Left renal pelvis (tissue), 4 donors: ENCODE data around the gene GTF3A. TPM values are rescaled to one million over a fixed set of nuclear protein-coding genes. Genes with fewer than 3 reads are reported as not detected.

Experiments used
- DNase-seq, 4 donors: peaks; one replicate each; pipeline ENCODE4 v3.0.0-alpha.2; 2013; ENCODE audit warnings: low read depth in 4 of 4, low spot score in 3 of 4
- polyA plus RNA-seq, 4 donors: library from polyadenylated mRNA; unstranded; fragments of 120-200 nt; gene quantifications; one replicate each; pipeline ENCODE4 v1.2.1, GENCODE V29; 2013; ENCODE audit not compliant: insufficient read length in 4 of 4

The GTF3A gene
- polyA plus RNA-seq, 4 donors, result 79.0 to 94.7 (median 89.0) TPM

GRCh38 chr13:27446986-27447583 lies 22.7 kb downstream of the GTF3A start:
- DNase-seq, result no peak

- no peak for DNase-seq
These were observed 23.9 kb downstream of the GTF3A start for GRCh38 chr13:27448308-27448707.

- no peak for DNase-seq
These were observed 24.7 kb downstream of the GTF3A start for GRCh38 chr13:27449081-27449603.

- peak; percentile 91 to 96 (median 94) for DNase-seq
These were observed 25.8 kb downstream of the GTF3A start, which contains the start of gene MTIF3 for GRCh38 chr13:27449936-27450828. Gene MTIF3 (minus strand): TSS chr13:27450564. CDS start chr13:27440448, 10,116 bp downstream.

GRCh38 chr13:27450921-27451471 lies 26.6 kb downstream of the GTF3A start:
- peak in 2 of 4 donors; percentile 26 to 38 for DNase-seq

GRCh38 chr13:27455331-27455855 lies 31.0 kb downstream of the GTF3A start:
- no peak for DNase-seq

GRCh38 chr13:27461940-27462584 lies 37.6 kb downstream of the GTF3A start:
- no peak for DNase-seq

- no peak for DNase-seq
These were observed 39.1 kb downstream of the GTF3A start for GRCh38 chr13:27463500-27463899.

GRCh38 chr13:27465611-27466010 lies 41.2 kb downstream of the GTF3A start:
- no peak for DNase-seq

- DNase-seq, result no peak
These were observed 42.1 kb downstream of the GTF3A start for GRCh38 chr13:27466513-27466912.

GRCh38 chr13:27470075-27470820 lies 45.8 kb downstream of the GTF3A start:
- no peak for DNase-seq

GRCh38 chr13:27472441-27472840 lies 48.0 kb downstream of the GTF3A start:
- no peak for DNase-seq

GRCh38 chr13:27472941-27473340 lies 48.5 kb downstream of the GTF3A start:
- no peak for DNase-seq

- no peak for DNase-seq
These were observed 50.4 kb downstream of the GTF3A start for GRCh38 chr13:27474751-27475268.

GRCh38 chr13:27476943-27477703 lies 52.7 kb downstream of the GTF3A start:
- no peak for DNase-seq

- no peak for DNase-seq
These were observed 57.3 kb downstream of the GTF3A start for GRCh38 chr13:27481766-27482165.

- no peak for DNase-seq
These were observed 58.6 kb downstream of the GTF3A start for GRCh38 chr13:27482983-27483382.

- DNase-seq, result no peak
These were observed 59.0 kb downstream of the GTF3A start for GRCh38 chr13:27483421-27483820.
